Left renal pelvis (tissue), 4 donors: ENCODE measurements around the gene MBTPS2. TPM values are rescaled to one million over a fixed set of nuclear protein-coding genes. Genes with fewer than 3 reads are reported as not detected.
"Not testable (repeated sequence)": the region's sequence is repeated elsewhere in the genome, so short reads cannot be mapped to it uniquely, and the experiment has no call there.

ENCODE experiments used
- DNase-seq, 4 donors: peaks; one replicate each; pipeline ENCODE4 v3.0.0-alpha.2; 2013; ENCODE audit warnings: low read depth in 4 of 4, low spot score in 3 of 4
- polyA plus RNA-seq, 4 donors: library from polyadenylated mRNA; unstranded; fragments of 120-200 nt; gene quantifications; one replicate each; pipeline ENCODE4 v1.2.1, GENCODE V29; 2013; ENCODE audit not compliant: insufficient read length in 4 of 4

The MBTPS2 gene
- polyA plus RNA-seq = 10 to 100 TPM; 27.7 to 39.2 (median 32.9) TPM

- peak; percentile 63 to 79 (median 69) for DNase-seq
Observed at GRCh38 chrX:21839334-21840192, at the start of gene MBTPS2. MBTPS2 (plus strand) TSS chrX:21839617; CDS start chrX:21839735, 118 bp downstream.

DNA sequence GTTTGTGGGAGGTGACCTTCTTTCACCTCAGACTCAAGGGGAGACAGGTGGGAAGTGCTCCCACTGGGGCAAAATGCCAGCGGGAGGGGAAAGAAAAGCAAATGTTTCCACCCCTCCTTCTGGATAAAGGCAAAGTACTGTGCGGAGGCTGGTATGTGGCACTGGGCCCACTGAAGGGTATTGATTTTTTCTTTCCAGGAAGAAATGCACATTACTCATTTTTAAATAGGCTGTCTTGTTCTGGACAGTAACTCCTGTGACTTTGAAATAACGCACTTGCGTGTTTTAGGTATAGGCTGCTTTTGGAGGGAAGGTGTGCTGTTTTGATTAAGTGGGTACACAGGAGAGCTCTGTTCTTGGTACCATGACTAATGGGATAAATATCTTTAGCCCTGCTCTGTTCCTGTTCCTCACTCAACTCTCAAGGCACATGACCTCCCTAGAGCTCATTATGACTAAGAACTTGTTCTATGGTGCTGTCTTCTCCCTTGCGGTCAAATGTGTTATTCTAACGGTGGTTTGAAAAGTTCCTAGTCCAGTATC is 40.7 kb upstream of the MBTPS2 start:
- no peak for DNase-seq

GRCh38 chrX:21799767-21800166 is 39.6 kb upstream of the MBTPS2 start:
- DNase-seq = no peak

- DNase-seq = no peak
Observed at GRCh38 chrX:21800344-21800770, 39.1 kb upstream of the MBTPS2 start.

- no peak for DNase-seq
Observed at GRCh38 chrX:21802054-21802670, 37.3 kb upstream of the MBTPS2 start.

DNA sequence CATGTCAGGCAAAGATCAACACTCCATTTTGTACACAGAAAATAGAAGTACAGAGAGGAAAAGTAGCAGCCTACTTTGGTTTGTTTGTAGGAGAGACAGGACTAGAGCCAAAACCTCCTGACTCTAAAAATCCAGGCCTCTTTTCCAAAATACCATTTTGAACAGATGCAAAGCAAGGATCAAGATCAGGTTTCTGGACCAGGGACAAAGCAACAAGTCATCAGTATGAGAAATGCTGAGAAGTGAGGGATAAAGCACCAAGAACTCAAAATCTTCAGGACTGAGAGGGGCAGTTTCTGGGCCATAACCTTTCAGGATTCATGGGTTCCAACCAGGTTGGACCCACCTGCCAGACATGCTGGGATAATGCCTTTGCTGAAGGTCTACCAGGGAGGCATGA is 36.6 kb upstream of the MBTPS2 start:
- no peak for DNase-seq

- no peak for DNase-seq
Observed at GRCh38 chrX:21806691-21807090, 32.7 kb upstream of the MBTPS2 start.

- no peak for DNase-seq
Observed at GRCh38 chrX:21811832-21812231, 27.6 kb upstream of the MBTPS2 start.

DNA sequence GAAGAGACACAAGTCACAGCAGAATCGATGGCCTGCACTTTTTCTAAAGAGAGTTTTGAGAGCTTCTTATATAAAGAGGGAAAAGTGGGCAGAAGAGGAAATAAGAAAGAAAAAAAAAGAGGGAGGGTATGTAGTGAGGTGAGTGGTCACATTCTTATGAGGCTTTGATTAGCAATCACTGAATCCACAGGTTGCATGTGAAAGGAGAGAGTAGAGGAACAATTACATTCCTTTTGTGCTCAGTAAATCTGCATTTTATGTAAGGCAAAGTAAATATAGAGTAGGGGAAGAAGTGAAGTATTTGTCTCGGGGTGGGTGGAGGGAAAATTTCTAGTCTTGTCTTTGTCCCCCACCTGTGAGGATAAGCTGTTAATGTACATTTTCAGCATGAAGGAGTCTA is 26.8 kb upstream of the MBTPS2 start:
- DNase-seq = no peak

DNA sequence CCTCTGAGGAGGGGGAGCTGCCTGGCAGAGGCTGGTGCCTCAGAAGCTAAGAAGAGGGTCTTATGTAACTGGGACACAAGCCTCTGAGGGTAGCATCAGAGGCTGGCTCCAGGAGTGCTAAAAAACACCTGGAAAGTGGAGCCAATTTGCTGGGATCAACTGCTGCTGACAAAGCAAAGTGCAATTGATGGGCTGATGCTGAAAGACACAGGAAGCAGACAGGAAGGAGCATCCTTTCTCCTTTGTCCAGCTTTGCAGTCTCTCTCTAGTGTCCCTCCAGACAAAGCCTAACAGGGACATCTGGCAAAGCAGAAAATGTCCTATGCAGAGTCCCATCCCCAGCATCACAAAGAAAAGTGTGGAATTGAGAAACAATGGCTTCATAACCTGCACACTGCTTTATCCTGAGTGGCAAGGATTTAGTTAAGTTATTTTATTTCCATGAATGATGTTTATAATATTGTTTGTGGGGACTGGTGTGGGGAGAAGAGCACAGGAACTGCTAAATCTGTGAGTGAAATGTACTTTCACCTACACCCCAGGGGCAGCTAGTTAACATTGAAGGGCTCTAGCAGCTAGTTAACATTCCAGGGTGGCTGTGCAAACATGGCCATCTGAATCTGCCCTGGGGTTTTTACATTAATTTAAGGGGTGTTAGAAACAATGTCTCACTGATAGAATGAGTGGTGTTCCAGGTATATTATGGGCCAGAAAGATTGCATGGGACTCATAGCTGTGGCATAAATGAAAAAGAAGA is 25.6 kb upstream of the MBTPS2 start:
- no peak for DNase-seq

DNA sequence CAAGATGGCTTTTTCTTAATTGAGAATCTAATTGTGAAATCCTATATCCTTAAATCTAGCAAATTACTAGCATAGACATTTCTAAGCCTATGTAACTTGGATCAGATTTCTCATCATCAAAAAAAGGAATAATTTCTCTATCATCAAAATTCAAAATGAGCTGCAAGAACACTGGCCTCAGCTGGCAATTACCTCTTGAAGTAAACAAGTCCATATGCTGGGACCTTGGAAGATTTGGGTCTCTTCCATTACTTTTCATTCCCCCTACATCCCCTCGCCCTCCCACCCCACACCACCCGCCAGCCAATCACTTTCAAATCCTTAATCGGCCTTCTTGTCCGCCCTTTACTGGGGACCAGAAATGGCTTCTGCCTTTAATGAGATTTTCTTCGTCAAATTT is 23.3 kb upstream of the MBTPS2 start:
- DNase-seq = no peak

- DNase-seq = not testable (repeated sequence)
Observed at GRCh38 chrX:21820170-21820569, 19.2 kb upstream of the MBTPS2 start.

DNA sequence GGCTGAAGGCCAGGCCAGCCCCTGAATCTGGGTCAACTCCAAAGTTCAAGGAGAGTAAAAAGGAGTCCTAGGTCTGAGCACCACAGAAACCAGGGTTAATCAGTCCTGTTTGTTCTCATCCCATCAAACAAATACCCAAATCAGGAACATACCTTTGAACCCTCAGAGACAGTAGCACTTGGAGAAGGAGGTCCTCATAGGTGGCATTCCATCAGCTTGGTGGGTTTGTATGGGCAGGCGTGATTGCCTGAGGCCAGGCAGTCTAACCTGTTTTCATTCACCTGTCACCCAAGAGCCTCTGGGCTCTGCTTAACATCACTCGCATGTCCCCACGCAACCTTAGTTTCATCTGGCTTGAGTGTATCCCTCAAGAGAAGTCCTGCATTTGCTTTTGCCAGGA is 17.5 kb upstream of the MBTPS2 start:
- no peak for DNase-seq

- DNase-seq = no peak
Observed at GRCh38 chrX:21831496-21831895, 7.9 kb upstream of the MBTPS2 start.

DNA sequence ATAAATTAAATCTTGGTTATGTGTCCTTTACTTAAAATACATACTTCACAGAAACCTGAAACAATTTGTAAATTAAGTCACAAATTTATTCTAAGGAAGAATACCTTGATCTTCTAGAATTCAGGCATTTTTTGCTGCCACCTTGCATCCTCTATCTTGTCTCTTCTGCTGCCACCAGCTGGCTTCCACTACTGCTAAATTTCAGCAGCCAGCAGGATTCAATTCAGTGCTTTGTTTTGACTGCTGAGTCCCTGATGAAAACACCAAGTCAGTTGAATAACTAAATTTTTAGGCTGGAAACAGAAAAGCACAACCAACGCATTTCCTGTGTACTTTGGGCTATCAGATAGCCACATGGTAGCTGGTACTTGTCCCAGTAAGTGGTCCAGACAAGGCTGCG is 2.4 kb upstream of the MBTPS2 start:
- DNase-seq = no peak

GRCh38 chrX:21838937-21839333 is 482 bp upstream of the MBTPS2 start:
- no peak for DNase-seq

- no peak for DNase-seq
Observed at GRCh38 chrX:21840193-21840545, 752 bp downstream of the MBTPS2 start.

- DNase-seq = no peak
Observed at GRCh38 chrX:21843179-21843578, 3.8 kb downstream of the MBTPS2 start.

DNA sequence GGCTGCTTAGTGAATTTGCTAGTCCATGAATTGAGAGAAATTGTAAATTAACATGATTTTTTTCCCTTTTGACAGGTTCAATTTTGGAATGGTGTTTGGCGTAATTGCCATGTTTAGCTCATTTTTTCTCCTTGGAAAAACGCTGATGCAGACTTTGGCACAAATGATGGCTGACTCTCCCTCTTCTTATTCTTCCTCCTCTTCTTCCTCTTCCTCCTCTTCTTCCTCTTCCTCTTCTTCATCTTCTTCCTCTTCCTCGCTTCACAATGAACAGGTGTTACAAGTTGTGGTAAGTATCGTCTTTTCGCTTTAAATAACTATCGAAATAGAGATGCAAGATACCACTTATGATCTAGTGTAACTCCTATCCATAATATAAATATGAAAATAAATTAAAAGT is 5.7 kb downstream of the MBTPS2 start:
- no peak for DNase-seq

- no peak for DNase-seq
Observed at GRCh38 chrX:21847342-21847741, 7.9 kb downstream of the MBTPS2 start.

GRCh38 chrX:21853578-21853977 is 14.2 kb downstream of the MBTPS2 start:
- no peak for DNase-seq
